HepG2 (cell line): ENCODE data around the gene MSTN. TPM values are rescaled to one million over a fixed set of nuclear protein-coding genes. Genes with fewer than 3 reads are reported as not detected.

ENCODE experiments used
- ATAC-seq: fragments of 200-7000 bp; cut with Tn5 transposase; 3 replicates; pipeline ENCODE4 v1.9.1; 2020; ENCODE audit warnings: mild to moderate bottlenecking, moderate library complexity
- BruUV-seq: library from RNA; stranded (reverse); fragments of 400-500 nt; replicated peaks from 2 replicates; lab custom pipeline; 2021; lab: Mats Ljungman, UMichigan
- CTCF ChIA-PET: fragments of 300-600 bp; formaldehyde crosslinking; extraction: SDS; loops from one replicate; lab custom pipeline; 2021; ENCODE audit warnings: low total read pairs, inconsistent platforms, low intra/inter-chr PET ratio; lab: Yijun Ruan, JAX
- POLR2A ChIA-PET: fragments of 350-600 bp; sonication (Branson Sonifier 250); formaldehyde crosslinking; loops from one replicate; lab custom pipeline; 2020; ENCODE audit warnings: antibody characterized with exemption, inconsistent platforms; lab: Yijun Ruan, JAX
- DNase-seq: peaks from one replicate; pipeline ENCODE4 v3.0.0-alpha.2; 2015; ENCODE audit warnings: low spot score
- FAIRE-seq: peaks from 3 replicates; lab custom pipeline; 2011; peaks lifted over from hg19 to GRCh38; lab: Jason Lieb, UNC
- H2AFZ ChIP-seq: one replicate; pipeline ENCODE4 v1.6.1; 2011; ENCODE audit warnings: low read length, inconsistent platforms
- H3K27ac ChIP-seq: fragments of 300-600 bp; 3 replicates; pipeline ENCODE4 v1.8.0; 2011; ENCODE audit warnings: mixed run types, mild to moderate bottlenecking, mixed read lengths, low read length, inconsistent platforms; ENCODE audit not compliant: insufficient read depth; ENCODE audit errors: extremely low read length
- H3K27me3 ChIP-seq, 2 experiments: fragments of 200-600 bp in 1 of 2; 2 replicates in 1 of 2; 3 replicates in 1 of 2; pipeline versions ENCODE4 v1.6.0 to v1.8.0; 2011; ENCODE audit warnings: low read length in 2 of 2, mild to moderate bottlenecking in 2 of 2, moderate library complexity in 2 of 2, inconsistent platforms in 1 of 2; ENCODE audit not compliant: insufficient read depth in 2 of 2, control insufficient read depth in 1 of 2
- H3K36me3 ChIP-seq, 2 experiments: fragments of 200-600 bp in 1 of 2; replicated peaks in 1 of 2; 2 replicates in 1 of 2; 3 replicates in 1 of 2; pipeline versions ENCODE4 v1.5.1 to v1.8.0; 2011; ENCODE audit warnings: low read length in 2 of 2, inconsistent platforms in 1 of 2; ENCODE audit not compliant: insufficient read depth in 2 of 2, control insufficient read depth in 1 of 2
- H3K4me1 ChIP-seq: 2 replicates; pipeline ENCODE4 v1.5.1; 2012; ENCODE audit warnings: low read length, inconsistent platforms; ENCODE audit not compliant: insufficient read depth
- H3K4me2 ChIP-seq: 2 replicates; pipeline ENCODE4 v1.6.0; 2011; ENCODE audit warnings: low read depth, low read length, inconsistent platforms
- H3K4me3 ChIP-seq, 3 experiments: fragments of 200-600 bp in 1 of 3; sonication (generic), shearing (Covaris generic) in 1 of 3; replicated peaks in 1 of 3; 2 replicates each; pipeline ENCODE4 v1.5.1; 2011 to 2016; ENCODE audit warnings: low read length in 3 of 3, inconsistent platforms in 2 of 3, low read depth in 2 of 3, mild to moderate bottlenecking in 2 of 3, control low read depth in 1 of 3, mixed read lengths in 1 of 3; ENCODE audit not compliant: insufficient read depth in 1 of 3
- H3K79me2 ChIP-seq: one replicate; pipeline ENCODE4 v1.6.1; 2011; ENCODE audit warnings: low read length, inconsistent platforms; ENCODE audit not compliant: insufficient read depth
- H3K9ac ChIP-seq: 2 replicates; pipeline ENCODE4 v1.6.0; 2011; ENCODE audit warnings: mild to moderate bottlenecking, low read depth, low read length, inconsistent platforms; ENCODE audit not compliant: insufficient read depth
- H3K9me3 ChIP-seq: 2 replicates; pipeline ENCODE4 v1.5.1; 2012; ENCODE audit warnings: mild to moderate bottlenecking, low read length
- H4K20me1 ChIP-seq: 2 replicates; pipeline ENCODE4 v1.6.0; 2011; ENCODE audit warnings: inconsistent platforms, mild to moderate bottlenecking, low read length, moderate library complexity; ENCODE audit not compliant: insufficient read depth
- DNMT1 ChIP-seq: sonication (generic); formaldehyde crosslinking; IDR thresholded peaks from 2 replicates; pipeline ENCODE4 v1.5.1; 2020; ENCODE audit warnings: mild to moderate bottlenecking, missing genetic modification reagents
- HNRNPK ChIP-seq: fragments of 200-400 bp; formaldehyde crosslinking; IDR thresholded peaks from 2 replicates; pipeline ENCODE4 v1.6.1; 2018; ENCODE audit warnings: low read length, low read depth, moderate library complexity, mild to moderate bottlenecking; ENCODE audit not compliant: poor library complexity, severe bottlenecking
- SMARCE1 ChIP-seq: fragments of 450-650 bp; IDR thresholded peaks from 2 replicates; pipeline ENCODE4 v1.6.1; 2017; ENCODE audit warnings: borderline replicate concordance
- ZBTB44 ChIP-seq: sonication (generic); formaldehyde crosslinking; IDR thresholded peaks from 2 replicates; pipeline ENCODE4 v1.4.0; 2020; ENCODE audit warnings: missing genetic modification reagents
- ZNF205 ChIP-seq: IDR thresholded peaks from 2 replicates; pipeline ENCODE4 v1.6.1; 2018; ENCODE audit warnings: missing biosample characterization, missing genetic modification reagents
- ZNF275 ChIP-seq: sonication (generic); formaldehyde crosslinking; IDR thresholded peaks from 2 replicates; pipeline ENCODE4 v1.8.0; 2022; ENCODE audit warnings: missing genetic modification reagents, mild to moderate bottlenecking, inconsistent platforms, borderline replicate concordance
- ZNF670 ChIP-seq: sonication (generic); formaldehyde crosslinking; IDR thresholded peaks from 2 replicates; pipeline ENCODE4 v1.8.0; 2022; ENCODE audit warnings: mild to moderate bottlenecking, missing genetic modification reagents, borderline replicate concordance
- WGBS: methylation state at CpG from one replicate; pipeline ENCODE4 v1.1.6; 2017; ENCODE audit warnings: low lambda C conversion rate; 5-methylcytosine and 5-hydroxymethylcytosine counted together
- in situ Hi-C: cut with HindIII; loops from 2 replicates; pipeline ENCODE4 v1.10.0; 2017; ENCODE audit warnings: low pct_unique_long_range_greater_than_20kb; ENCODE audit not compliant: extremely low pct_ligation_motif_present
- intact Hi-C: fragments of 100-400 bp; cut with micrococcal nuclease; formaldehyde crosslinking; loops from one replicate; pipeline ENCODE4 v1.10.0; 2022; ENCODE audit not compliant: unreplicated experiment
- polyA plus RNA-seq, 8 experiments: library from polyadenylated mRNA; depleted of rRNA in 3 of 8; stranded (reverse) in 7 of 8; unstranded in 1 of 8; fragments of >200 nt; fragmentation: Illumina TruSeq in 4 of 8; extraction: Trizol in 4 of 8; gene quantifications; 2 replicates each; pipeline versions ENCODE4 v1.2.1 to v1.2.3, GENCODE V29; 2011 to 2016; ENCODE audit warnings: low read depth in 4 of 8, missing spikeins in 1 of 8, mixed read lengths in 1 of 8; ENCODE audit not compliant: insufficient read depth in 1 of 8
- total RNA-seq, 5 experiments: library from RNA; depleted of rRNA; stranded (reverse); fragments of >200 nt; fragmentation: Illumina TruSeq; extraction: Trizol; gene quantifications; 2 replicates each; pipeline ENCODE4 v1.2.3, GENCODE V29; 2016; ENCODE audit warnings: low read depth in 1 of 5
- TF ChIP-seq, protein P1 (sequence below): sonication (generic); formaldehyde crosslinking; IDR thresholded peaks from 2 replicates; pipeline ENCODE4 v1.9.0; 2021; ENCODE audit warnings: missing genetic modification reagents, mild to moderate bottlenecking, borderline replicate concordance
- TF ChIP-seq, protein P2 (sequence below): sonication (generic); formaldehyde crosslinking; IDR thresholded peaks from 2 replicates; pipeline ENCODE4 v1.4.0; 2020; ENCODE audit warnings: missing genetic modification reagents

MSTN gene
- total and polyA plus RNA-seq, 2 of the 13 experiments (the other 11 are each of a cell fraction or from before 2014, with no cell fraction given), result 0.04 TPM; not detected in 1

- TF ChIP-seq, protein P1, sequence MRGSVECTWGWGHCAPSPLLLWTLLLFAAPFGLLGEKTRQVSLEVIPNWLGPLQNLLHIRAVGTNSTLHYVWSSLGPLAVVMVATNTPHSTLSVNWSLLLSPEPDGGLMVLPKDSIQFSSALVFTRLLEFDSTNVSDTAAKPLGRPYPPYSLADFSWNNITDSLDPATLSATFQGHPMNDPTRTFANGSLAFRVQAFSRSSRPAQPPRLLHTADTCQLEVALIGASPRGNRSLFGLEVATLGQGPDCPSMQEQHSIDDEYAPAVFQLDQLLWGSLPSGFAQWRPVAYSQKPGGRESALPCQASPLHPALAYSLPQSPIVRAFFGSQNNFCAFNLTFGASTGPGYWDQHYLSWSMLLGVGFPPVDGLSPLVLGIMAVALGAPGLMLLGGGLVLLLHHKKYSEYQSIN (CRISPR knock-in tag), result no peak
These were observed 40.6 kb upstream of the MSTN start (continued) for GRCh38 chr2:190103144-190103543.

GRCh38 chr2:190099890-190100697, 37.6 kb upstream of the MSTN start:
- POLR2A ChIA-PET, result no interaction called here
- Histone ChIP-seq H3K4me1 (no peaks in the 10 kb centered on the region), H2AFZ (no peak overlapping the region), H3K27ac (no peak overlapping the region), H3K36me3 (no peaks in the 10 kb centered on the region), H4K20me1 (no peaks in the 10 kb centered on the region), H3K9me3 (no peaks in the 10 kb centered on the region), H3K4me3 (no peak overlapping the region), H3K79me2 (no peaks in the 10 kb centered on the region), H3K9ac (no peak overlapping the region), H3K27me3 (no peaks in the 10 kb centered on the region), H3K4me2 (no peak overlapping the region)
- intact Hi-C loops (no loop called here), in situ Hi-C loops (loop anchor here (10.0 kb wide), 1 partner anchor 275 kb away; no protein-coding TSS in a partner anchor)
- CTCF ChIA-PET, result no interaction called here
- no peak for FAIRE-seq
- WGBS, result 9% methylated on average over 3 of the region's 3 CpGs
- BruUV-seq, result no TSS peak
- DNase-seq, result no peak
- no peak for ATAC-seq
- no peak for TF ChIP-seq ZNF275
- TF ChIP-seq DNMT1, result no peak
- TF ChIP-seq HNRNPK, result no peak
- TF ChIP-seq ZNF205 (CRISPR knock-in tag), result no peak
- TF ChIP-seq ZBTB44 (CRISPR knock-in tag), result no peak
- TF ChIP-seq ZNF670 (CRISPR knock-in tag), result no peak
- no peak for TF ChIP-seq SMARCE1
- TF ChIP-seq, protein P2, sequence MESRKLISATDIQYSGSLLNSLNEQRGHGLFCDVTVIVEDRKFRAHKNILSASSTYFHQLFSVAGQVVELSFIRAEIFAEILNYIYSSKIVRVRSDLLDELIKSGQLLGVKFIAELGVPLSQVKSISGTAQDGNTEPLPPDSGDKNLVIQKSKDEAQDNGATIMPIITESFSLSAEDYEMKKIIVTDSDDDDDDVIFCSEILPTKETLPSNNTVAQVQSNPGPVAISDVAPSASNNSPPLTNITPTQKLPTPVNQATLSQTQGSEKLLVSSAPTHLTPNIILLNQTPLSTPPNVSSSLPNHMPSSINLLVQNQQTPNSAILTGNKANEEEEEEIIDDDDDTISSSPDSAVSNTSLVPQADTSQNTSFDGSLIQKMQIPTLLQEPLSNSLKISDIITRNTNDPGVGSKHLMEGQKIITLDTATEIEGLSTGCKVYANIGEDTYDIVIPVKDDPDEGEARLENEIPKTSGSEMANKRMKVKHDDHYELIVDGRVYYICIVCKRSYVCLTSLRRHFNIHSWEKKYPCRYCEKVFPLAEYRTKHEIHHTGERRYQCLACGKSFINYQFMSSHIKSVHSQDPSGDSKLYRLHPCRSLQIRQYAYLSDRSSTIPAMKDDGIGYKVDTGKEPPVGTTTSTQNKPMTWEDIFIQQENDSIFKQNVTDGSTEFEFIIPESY (CRISPR knock-in tag), result no peak
